Endothelial cell of hepatic sinusoid (primary cell): ENCODE measurements around the gene PICALM.
"Not testable (repeated sequence)": the region's sequence is repeated elsewhere in the genome, so short reads cannot be mapped to it uniquely, and the experiment has no call there.

Source experiments
- in situ Hi-C: cut with HindIII; loops from 2 replicates; pipeline ENCODE4 v1.10.0; 2017; ENCODE audit warnings: low sequenced_read_pairs

Gene PICALM

DNA sequence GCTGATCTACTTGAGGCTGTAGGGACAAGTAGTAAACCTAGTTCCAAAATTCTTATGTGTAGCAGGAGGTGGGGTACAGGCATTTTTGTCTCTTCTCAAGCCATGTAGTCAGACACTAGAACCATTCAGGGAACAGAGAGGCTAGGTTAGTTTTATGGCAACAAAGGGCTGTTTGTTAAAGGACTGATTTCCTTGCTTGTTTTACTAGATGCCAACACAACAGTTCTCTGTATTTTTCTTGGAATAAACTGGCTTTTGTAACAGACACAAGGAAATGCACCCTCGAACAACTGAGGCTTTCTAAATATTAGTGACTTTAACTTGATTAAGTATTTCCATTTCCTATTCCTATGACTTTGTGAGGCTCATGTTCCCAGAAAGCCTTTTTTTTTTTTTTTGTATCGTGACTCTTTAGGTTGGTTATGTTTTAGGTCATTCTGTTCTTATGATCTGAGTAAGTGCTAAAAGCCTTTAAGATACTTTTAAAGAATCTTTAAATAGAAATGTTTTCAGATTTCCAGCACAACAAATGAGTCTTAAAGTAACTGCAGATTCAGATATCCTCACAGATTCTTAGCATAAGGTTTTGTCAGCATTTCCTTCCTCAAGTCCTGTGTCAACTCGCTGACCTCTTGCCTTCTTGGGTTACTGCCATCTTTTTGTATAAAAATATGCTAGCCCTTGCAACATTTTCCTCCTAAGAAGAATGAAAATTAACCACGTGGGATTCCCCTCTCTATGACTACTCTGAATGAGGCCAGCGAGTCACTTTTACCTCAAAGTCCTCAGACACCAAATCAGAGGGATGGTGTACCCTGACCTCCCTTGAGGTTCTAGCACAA is 121.2 kb downstream of the PICALM start:
- in situ Hi-C loops = no loop called here

DNA sequence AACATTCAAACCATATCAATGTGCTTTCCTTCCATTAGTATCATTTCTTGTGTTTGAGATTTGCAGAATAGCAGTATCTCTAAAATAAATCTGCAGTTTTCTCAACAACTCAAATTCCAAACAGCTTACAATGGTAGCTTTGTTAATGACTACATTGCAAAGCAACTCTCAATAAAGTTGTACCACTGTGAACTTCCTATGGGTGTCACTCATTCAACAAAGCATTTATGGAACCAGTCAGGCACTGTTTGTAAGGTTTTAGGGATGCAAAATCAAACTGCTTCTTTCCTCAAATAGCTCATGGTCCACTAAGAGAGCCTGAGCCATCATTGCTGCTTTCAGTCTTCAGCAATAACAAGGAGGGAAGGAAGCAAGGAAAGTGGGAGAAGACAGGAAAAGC is 122.7 kb downstream of the PICALM start:
- in situ Hi-C loops = no loop called here

DNA sequence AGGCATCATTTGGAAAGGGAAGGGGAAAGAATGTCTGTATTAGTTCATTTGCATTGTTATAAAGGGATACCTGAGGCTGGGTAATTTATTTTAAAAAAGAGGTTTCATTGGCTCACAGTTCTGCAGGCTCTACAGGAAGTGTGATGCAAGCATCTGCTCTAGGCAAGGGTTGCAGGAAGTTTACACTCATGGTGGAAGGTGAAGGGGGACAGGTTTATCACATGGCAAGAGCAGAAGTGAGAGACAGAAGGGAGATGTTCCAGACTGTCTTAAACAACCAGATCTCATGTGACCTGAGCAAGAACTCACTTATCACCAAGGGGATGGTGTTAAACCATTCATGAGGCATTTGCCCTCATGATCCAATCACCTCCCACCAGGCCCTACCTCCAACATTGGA is 123.1 kb downstream of the PICALM start:
- in situ Hi-C loops = no loop called here

DNA sequence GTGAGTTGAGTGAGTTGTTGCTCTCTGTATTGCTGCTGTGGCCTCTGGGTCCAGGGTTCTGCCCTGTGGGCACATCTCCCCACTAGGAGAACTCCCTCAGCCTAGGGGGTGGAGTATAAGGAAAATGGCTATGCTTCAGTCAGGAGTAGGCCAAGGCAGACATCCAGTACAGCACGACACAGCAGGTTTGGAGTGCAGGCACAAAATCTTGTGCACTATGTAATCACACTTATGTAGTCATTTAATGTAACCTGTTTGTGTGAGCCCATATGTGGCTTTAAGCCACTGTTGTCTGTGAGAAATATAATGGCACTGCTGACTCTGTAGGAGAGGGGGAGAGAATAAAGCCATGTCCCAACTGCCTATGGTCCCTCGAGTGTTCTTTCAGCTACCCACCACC is 123.6 kb downstream of the PICALM start:
- in situ Hi-C loops = no loop called here

DNA sequence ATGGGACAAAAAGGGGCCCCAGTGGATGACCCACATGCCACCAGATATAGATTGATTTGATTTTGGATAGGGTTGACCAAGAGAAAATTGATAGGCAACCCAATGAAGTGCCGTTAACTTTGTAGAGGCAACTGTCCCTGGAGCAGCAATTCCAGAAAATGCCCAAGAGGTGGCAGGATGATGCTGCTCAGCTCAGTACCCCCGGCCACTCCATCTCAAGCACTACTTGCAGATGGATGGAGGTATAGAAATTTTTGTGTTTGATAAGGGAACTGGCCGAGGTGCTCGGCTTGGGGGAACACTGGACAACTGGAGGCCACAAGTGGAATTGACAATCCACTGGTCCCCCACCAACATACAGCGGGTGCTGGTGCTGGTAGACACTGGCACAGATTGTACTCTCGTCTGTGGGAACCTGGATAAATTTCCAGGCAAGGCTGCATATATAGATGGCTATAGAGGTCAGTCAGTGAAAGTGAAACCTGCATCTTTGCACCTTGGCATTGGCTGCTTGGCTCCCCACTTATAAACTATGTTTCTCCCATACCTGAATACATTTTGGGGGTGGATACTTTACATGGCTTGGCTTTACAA is 127.4 kb downstream of the PICALM start:
- in situ Hi-C loops = no loop called here

DNA sequence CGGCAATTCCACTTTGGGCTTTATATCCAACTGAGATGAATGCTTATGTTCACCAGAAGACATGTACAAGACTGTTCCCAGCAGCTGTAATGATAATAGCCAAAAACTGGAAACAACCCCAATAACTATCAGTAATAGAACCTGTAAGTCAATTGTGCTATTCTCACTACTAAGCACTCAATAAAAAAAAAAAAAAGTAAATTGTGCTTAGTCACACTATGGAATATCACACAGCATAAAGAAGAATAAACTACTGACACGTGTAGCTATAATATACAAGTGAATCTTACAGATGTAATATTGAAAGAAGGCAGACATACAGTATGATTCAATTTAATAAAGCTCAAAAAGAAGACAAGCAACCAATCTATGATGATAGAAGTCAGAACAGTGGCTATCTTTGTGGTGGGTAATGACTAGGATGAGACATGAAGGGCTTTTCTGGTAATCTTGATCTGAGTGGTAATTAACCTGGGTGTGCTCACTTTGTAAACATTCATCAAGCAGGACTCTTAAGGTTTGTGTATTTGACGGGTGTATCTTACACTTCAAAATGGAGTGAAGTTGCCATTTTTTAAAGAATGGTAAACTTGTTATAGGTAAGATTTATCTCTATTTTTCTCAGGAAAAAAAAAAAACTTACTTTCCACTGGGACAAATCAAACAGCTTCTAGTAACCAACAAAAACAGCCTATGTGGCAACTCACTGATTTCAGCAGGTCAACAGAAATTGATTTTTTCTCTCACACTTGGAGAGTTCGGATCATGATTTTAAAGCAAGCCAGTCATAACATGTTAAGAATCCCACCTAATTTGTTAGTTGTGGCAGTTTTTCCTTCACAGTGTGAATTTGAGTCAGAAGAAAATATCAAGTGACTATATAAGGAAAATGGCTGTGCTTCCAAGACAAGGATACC is 129.5 kb downstream of the PICALM start:
- in situ Hi-C loops = no loop called here

DNA sequence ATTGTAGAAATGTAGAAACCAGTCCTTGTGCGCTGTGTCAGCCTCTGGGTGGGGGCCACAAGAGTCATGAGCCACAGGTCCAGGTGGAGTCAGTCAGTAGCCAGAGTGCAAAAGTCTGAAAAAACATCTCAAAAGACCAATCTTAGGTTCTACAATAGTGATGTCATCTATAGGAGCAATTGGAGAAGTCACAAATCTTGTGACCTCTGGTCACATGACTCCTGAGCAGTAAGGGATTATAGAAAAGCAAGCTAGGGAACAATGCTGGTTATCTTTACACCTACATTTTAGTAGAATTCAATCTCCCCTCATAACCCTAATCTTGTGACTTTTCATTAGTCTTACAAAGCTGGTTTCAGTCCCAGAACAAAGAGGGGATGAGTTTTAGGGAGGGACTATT is 131.0 kb downstream of the PICALM start:
- in situ Hi-C loops = no loop called here

DNA sequence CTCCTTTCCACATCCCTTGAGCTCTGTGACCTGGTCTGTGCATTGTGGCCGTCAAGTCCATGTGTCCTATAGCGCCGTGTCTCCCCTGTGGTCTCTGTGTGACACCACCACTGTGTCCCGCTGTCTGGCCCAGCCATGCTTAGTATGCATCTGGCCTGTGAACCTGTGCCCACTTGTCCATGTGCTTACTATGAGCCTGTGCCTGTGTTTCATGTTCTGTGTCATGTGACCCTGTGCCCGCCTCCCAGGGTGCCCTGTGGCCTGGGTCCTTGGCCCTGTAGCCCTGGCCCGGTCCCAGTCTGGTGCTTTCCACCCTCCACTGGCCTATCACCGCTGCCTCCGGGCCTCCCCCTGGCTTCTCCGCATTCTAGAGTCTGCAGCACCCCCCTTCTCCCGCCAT is 133.1 kb downstream of the PICALM start:
- in situ Hi-C loops = no loop called here

DNA sequence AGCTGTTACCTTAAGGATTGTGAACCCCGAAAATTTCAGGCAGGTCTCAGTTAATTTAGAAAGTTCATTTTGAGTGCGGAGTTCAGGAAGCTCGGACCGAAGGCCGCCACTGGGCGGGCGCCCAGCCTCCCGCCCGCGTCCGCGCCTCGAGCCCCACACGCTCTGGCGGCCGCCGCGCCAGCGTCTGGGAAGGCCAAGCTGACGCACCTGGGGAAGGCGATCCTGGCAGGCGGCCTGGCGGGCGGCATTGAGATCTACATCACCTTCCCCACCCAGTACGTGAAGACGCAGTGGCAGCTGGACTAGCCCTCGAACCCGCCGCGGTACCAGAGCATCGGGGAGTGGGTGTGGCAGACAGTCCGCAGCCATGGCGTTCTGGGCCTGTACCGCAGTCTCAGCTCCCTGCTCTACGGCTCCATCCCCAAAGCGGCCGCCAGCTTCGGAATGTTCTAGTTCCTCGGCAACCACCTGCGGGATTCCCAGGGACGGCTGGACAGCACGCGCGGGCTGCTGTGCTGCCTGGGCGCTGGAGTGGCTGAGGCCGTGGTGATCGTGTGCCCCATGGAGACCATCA is 134.2 kb downstream of the PICALM start:
- in situ Hi-C loops = no loop called here

DNA sequence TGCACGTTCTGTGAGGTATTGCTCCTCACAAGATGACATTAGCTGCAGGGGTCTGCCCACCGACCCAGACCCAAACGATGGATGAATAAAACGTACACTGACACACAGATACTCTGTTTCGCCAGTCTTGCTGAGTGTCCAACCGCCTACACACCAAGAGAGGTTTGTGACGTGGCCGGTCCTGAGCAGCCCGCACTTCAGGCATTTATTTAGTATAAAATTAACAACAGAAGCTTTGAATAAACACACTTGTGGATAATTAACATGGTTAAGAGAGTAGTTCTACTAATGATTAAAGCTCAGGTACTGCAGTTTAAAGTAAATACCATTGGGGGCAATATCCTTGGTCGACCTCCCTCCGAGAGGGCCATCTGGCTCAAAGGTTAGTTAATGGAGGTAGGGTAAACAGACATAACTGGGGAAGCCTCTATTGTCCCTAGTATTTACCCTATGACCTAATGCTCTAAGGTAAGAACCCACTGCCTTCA is 138.0 kb downstream of the PICALM start:
- in situ Hi-C loops = no loop called here

DNA sequence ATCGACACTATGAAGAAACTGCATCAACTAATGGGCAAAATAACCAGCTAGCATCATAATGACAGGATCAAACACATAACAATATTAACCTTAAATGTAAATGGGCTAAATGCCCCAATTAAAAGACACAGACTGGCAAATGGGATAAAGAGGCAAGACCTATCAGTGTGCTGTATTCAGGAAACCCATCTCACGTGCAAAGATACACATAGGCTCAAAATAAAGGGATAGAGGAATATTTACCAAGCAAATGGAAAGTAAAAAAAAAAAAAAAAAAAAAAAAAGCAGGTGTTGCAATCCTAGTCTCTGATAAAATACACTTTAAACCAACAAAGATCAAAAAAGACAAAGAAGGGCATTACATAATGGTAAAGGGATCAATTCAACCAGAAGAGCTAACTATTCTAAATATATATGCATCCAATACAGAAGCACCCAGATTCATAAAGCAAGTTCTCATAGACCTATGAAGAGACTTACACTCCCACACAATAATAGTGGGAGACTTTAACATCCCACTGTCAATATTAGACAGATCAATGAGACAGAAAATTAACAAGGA is 142.2 kb downstream of the PICALM start:
- in situ Hi-C loops = not testable (repeated sequence)

DNA sequence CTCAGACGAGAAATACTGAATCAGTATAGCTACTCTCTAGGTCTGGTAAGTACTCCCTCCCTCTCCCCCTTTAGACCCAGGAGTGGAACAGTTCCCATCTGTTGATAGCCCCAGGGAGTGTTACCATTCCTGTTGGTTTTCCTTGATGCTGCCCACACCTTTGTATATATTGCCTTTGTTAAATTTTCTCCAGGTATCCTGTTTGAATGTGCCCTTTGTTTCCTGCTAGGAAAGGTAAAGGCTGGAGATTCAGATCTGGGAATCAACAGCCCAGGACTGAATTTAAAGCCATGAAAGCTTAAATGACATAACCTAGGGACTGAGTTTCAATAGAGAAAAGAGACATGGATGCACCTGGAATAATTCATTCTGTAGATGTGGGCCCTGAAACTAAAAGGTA is 145.4 kb downstream of the PICALM start:
- in situ Hi-C loops = no loop called here

DNA sequence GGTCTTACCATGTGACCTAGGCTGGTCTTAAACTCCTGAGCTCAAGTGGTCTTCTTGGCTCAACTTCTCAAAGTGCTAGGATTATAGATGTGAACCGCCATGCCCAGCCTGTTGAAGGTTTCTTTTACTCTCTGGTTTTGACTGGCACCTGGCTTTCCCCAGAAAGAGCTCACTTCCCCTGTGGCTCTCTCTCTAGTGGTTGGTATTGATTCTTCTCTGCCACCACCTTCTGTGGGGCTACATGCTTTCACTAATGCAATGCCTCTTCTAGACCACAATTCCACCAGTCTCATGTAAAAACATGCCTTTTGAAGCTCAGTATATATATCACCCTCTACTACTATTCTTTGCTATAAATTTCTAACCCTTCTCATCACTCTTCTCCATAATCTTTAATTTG is 146.5 kb downstream of the PICALM start:
- in situ Hi-C loops = no loop called here

DNA sequence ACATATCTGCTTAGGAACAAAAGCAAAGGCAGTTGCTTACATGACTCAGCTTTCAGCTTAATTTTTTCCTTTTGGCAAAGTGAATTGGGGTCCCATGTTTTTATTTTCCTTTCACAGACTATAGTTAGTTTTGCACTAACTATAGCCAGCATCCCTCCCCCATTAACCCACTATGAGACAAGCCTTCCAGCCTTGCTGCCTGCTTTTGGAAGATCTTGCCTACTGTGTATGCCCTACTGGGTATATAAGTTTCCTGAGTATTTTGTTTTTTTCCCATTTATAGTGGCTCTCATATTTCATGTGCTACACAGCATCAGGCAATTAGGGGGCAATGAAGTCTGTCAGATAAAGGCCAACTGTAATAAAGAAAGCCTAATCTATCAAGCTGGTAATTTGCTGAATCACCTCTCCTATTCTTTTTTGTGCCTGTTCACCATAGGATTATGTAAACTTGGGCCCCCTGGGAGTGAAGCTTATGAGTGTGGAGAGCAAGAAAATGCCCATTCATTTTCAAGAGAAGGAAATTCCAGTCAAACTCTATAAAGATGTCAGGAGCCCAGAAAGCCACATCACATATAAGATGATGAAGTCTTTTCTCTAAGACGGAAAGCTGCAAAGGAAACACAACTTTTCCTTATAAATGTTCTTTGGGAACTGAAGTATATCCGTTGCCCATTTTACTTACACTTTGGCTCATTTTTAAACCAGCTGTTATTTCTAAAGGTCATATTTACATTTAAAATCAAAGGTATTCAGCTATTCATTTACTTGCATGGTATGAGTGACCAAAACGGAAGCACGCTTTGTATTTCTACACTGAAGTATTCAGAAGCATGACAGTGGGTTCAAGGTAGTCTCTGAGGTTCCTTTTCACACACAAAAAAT is 149.7 kb downstream of the PICALM start:
- in situ Hi-C loops = no loop called here

DNA sequence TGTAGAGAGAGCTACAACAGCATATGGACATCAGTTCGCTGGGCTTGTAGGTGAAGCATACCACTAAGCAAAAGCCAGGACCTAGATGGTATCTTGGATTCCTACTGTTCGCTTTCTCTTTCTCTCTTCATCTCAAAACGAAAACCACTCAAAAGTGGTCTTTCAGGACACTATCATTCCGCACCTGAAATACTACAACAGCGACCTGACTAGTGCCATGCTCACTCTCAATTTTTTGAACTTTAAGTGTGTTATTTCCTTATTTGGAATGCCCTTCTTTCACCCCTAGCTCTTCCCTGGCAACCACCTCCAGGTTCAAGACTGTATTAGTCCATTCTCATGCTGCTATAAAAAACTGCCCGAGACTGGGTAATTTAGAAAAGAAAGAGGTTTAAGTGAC is 154.5 kb downstream of the PICALM start:
- in situ Hi-C loops = no loop called here

DNA sequence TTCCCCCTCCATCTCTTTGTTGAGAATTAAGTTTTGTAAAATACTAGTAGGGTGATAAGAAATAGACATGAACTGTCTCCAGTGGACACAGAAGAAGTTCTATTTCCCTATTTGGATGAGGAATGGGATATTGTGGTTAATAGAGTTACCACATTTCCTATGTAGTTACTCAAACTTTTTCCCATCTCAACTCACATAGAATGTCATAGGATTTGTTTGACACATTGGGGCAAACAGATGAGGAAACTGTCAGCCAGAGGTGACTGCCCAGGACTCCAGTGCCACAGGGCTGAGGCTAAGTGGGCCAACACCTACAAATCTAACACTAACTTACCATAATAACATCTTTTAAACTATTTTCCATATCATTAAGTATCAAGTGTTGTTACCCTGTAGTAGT is 155.4 kb downstream of the PICALM start:
- in situ Hi-C loops = no loop called here

DNA sequence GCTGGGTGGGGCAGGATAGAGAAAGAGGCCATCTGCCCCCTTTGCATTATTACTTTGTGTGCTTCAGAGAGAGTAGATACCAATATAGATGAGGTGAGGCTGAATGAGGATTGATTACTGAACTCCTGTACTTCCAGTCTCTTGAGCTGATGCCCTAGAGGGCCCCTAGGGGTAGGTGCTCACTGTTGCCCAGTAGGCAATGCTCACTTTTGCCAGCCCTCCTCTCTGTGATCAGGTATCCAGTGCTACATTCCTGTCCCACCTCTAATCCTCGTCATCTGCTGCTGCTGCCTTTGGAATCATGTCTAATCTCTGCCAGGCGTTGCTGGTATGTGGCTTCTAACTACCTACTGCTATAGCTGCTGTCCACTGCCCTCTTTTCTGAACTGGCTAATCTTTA is 156.5 kb downstream of the PICALM start:
- in situ Hi-C loops = no loop called here
